Activated T-helper 2 cell treated with anti-CD3 and anti-CD28 coated beads, Interferon-gamma antibody, Interleukin-2, Interleukin-4, amounts not matched to agents 10 μg/mL and 5 μg/mL and 100 μg/mL, durations not matched to agents 14 hours and 24 hours and 36 hours (primary cell): ENCODE data around the gene SKI. TPM values are rescaled to one million over a fixed set of nuclear protein-coding genes. Genes with fewer than 3 reads are reported as not detected.

Source experiments
- DNase-seq: peaks from one replicate; pipeline ENCODE4 v3.0.0; 2021; ENCODE audit warnings: low spot score
- H3K27ac Mint-ChIP-seq: one replicate; pipeline ENCODE4 v1.8.0; 2021; ENCODE audit warnings: mixed read lengths
- H3K27me3 Mint-ChIP-seq: one replicate; pipeline ENCODE4 v1.8.0; 2021; ENCODE audit warnings: low read depth, mixed read lengths
- H3K36me3 Mint-ChIP-seq: one replicate; pipeline ENCODE4 v1.8.0; 2021; ENCODE audit warnings: low read depth, mixed read lengths
- H3K4me1 Mint-ChIP-seq: one replicate; pipeline ENCODE4 v1.8.0; 2021; ENCODE audit warnings: low read depth, mixed read lengths
- H3K4me3 Mint-ChIP-seq: one replicate; pipeline ENCODE4 v1.8.0; 2021; ENCODE audit warnings: low read depth, mild to moderate bottlenecking, moderate library complexity, mixed read lengths
- H3K9me3 Mint-ChIP-seq: one replicate; pipeline ENCODE4 v1.8.0; 2021; ENCODE audit warnings: mixed read lengths
- intact Hi-C: fragments of 100-400 bp; cut with micrococcal nuclease; formaldehyde crosslinking; loops from one replicate; pipeline ENCODE4 v1.15.1; 2023
- total RNA-seq: library from RNA; stranded (reverse); gene quantifications from 2 replicates; pipeline ENCODE4 v1.2.3, GENCODE V29; 2022

Gene SKI
- total RNA-seq, 1 donor from 2014 or later, result 37.0 TPM

DNA sequence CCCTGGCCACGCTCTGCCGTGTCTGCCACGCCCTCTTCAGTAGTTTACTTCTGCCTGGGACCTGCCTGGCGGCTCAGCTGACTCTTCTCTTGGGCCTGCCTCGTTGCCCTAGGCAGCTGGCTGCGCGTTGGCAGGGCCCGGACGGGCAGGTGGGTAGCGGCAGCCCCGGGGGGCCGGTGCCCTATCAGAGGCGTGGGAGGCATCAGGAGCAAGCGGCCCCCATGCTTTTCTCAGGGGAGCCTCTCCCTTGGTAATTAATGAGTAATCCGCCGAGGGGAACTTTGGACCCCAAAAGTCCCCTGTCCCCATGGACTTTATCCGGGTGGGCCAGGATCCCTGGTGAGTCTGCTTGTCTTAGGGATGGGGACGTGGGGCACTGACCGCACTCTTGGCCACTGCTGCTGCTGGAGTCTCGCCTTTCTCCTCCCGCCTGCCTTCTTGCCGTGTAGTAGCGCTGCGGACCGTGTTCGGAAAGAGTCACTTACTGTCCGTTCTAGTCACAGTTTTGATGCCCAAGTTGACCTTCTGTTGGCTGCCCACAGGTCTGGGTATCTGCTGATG lies 22.7 kb downstream of the SKI start:
- Mint-ChIP-seq H3K36me3 (peaks cover 46% of the 10 kb centered on the region), H3K27me3 (no peaks in the 10 kb centered on the region), H3K9me3 (peaks cover 9% of the 10 kb centered on the region), H3K27ac (no peak overlapping the region), H3K4me1 (peaks cover 12% of the 10 kb centered on the region), H3K4me3 (no peak overlapping the region)
- DNase-seq, result no peak
- intact Hi-C loops, result no loop called here

DNA sequence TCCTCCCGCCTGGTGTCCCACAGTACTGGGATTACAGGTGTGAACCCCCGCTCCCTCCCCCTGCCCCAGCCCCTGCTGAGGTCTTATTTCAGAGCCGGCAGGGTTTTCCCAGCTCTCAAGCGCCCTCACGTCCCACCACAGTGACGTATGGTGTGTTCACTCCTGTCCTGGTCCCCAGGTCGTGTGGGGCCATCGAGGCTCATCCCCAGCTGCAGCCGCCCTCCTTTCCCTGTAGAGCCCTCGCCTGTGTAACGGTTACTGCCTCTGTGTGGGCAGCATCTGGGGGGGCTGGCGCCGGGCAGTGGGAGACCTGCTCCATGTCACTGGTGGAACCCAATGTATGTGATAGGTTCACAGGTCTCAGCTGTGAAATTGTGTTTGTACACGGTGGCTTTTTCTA lies 23.2 kb downstream of the SKI start:
- Mint-ChIP-seq H3K27ac (no peak overlapping the region), H3K9me3 (peaks cover 9% of the 10 kb centered on the region), H3K27me3 (no peaks in the 10 kb centered on the region), H3K4me3 (no peak overlapping the region), H3K36me3 (peaks cover 42% of the 10 kb centered on the region), H3K4me1 (peaks cover 8% of the 10 kb centered on the region)
- DNase-seq, result no peak
- intact Hi-C loops, result no loop called here

DNA sequence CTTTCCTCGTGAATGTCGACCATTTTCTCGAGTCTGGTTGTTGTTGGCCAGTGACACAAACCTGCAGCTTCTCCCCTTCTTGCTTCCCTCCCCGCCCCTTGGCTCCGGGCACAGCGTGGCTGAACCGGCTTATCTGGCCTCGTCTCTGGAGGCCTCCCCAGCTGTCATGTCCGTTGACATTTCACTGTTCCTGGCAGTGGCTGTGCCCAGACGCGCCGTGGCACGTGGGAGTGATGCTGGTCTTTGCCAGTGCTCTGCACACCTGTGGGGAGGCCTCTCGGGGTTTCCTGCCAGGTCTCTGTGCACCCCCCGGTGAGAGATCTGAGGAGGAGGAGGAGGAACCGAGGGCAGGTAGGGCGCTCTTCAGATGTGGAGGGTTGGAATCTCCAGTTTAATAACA lies 23.7 kb downstream of the SKI start:
- H3K36me3 Mint-ChIP-seq, result peaks cover 40% of the 10 kb centered on the region
- intact Hi-C loops, result no loop called here
- peaks cover 9% of the 10 kb centered on the region for H3K9me3 Mint-ChIP-seq
- H3K4me3 Mint-ChIP-seq, result no peak overlapping the region
- peaks cover 6% of the 10 kb centered on the region for H3K4me1 Mint-ChIP-seq
- H3K27me3 Mint-ChIP-seq, result no peaks in the 10 kb centered on the region
- no peak overlapping the region for H3K27ac Mint-ChIP-seq
- DNase-seq, result no peak

DNA sequence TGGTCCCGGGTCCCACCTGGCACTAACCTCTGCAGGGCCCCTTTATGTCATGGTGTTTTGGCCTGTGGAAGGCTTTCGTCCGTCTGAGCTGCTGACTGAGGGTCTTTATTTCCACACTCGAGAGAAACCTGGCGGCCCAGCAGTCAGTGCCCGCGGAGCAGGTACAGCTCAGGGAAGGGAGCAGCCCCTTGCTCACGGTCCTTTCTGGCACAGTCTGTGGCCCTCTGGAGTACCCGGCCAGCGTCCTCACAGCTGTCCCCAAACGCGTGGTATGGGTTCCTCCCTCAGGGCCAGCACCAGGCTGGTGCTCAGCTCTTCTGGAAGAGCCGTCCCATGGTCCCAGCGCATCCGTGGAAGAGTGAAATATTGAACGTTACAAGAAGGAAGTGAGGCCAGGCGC lies 24.3 kb downstream of the SKI start:
- Mint-ChIP-seq H3K36me3 (peaks cover 40% of the 10 kb centered on the region), H3K9me3 (peaks cover 12% of the 10 kb centered on the region), H3K4me3 (no peak overlapping the region), H3K4me1 (peaks cover 11% of the 10 kb centered on the region), H3K27ac (peak overlapping the region; percentile 57), H3K27me3 (no peaks in the 10 kb centered on the region)
- intact Hi-C loops, result no loop called here
- no peak for DNase-seq

DNA sequence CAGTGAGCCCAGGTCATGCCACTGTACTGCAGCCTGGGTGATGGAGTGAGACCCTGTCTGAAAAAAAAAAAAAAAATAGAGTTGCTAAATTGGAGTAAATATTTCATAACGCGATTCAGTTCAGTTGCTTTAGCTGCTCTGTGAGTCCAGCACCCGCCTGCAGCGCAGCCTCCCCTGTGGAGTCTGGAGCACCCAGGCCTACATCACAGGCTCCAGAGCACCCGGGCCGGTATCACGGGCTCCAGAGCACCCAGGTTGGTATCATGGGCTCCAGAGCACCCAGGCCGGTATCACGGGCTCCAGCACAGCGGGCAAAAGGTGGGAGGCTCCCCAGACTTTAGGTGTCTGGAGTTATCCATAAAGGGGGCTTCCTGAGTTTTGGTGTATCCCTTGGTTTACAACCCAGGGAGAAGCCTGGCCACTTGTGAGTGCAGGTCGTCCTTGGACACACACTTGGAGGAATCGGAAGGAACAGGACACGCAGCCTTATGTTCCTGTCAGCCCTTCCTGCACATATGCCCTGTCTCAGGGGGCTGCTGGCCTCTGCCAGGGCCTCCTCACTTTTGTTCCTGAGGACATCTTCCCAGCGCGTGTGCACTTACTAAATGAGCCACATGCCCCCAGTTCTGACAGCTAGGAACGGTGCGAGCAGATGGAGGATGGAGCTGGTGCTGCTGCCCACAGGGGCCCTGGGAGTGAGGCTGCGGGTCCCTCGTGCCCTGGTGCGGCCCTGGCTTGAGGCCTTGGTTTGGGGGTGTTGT lies 25.1 kb downstream of the SKI start:
- H3K36me3 Mint-ChIP-seq, result peaks cover 46% of the 10 kb centered on the region
- intact Hi-C loops, result no loop called here
- no peaks in the 10 kb centered on the region for H3K27me3 Mint-ChIP-seq

DNA sequence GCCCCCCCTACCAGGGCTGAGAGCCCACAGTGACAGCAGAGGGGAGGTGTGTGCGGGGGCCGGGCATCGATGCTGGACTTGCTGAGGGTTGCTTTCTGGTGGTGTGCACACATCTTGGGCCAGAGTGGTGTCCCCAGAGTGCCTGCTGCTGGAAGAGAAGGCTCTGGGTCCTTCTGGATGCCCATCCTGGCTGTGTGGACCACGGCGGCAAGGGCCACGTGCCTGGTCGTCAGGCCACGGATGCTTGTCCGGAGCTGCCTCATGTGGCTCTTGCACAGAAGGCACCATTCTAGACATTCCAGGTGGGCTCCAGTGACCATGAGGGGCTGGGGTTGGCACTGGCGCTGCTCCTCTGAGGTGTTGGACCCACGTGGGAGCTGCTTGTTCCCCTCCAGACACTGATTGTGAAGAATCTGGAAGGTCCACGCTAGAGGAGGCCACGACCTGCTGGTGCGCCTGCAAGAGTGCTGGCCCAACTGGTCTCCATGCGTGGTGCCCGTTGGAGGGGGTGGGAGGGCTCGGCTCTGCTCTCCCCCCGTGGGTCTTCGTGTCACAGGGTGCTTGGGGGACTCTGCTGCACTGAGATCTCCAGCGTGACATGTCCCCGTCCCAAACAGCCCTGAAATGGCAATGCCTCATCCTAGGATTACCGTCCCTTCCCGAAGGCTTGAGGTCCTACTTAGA lies 25.8 kb downstream of the SKI start:
- Mint-ChIP-seq H3K36me3 (peaks cover 46% of the 10 kb centered on the region), H3K9me3 (peaks cover 12% of the 10 kb centered on the region), H3K27ac (no peak overlapping the region), H3K4me3 (no peak overlapping the region), H3K4me1 (peaks cover 19% of the 10 kb centered on the region), H3K27me3 (no peaks in the 10 kb centered on the region)
- no peak for DNase-seq
- intact Hi-C loops, result no loop called here

More for the DNA sequence above, 25.1 kb downstream of the SKI start:
- Mint-ChIP-seq H3K9me3 (peaks cover 12% of the 10 kb centered on the region), H3K4me1 (peaks cover 17% of the 10 kb centered on the region), H3K4me3 (no peak overlapping the region), H3K27ac (no peak overlapping the region)
- no peak for DNase-seq

DNA sequence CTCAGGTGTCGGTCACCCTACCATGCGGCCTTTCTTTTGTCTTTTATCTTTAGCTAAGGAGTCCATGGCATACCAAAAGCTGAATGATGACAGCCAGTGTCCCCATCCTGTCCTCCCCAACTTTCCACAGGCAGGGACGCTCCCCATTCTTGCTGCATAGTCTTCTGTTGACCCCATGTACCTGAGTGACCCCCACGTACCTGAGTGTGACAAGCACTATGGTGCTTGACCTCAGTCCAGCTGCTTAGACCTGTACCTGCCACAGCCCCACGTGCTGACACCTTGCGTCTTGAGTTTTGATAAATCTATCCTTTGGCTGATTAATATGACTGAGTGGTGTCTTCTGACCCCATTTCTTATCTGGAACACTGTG lies 26.9 kb downstream of the SKI start:
- Mint-ChIP-seq H3K4me1 (peaks cover 30% of the 10 kb centered on the region), H3K36me3 (peaks cover 43% of the 10 kb centered on the region)

DNA sequence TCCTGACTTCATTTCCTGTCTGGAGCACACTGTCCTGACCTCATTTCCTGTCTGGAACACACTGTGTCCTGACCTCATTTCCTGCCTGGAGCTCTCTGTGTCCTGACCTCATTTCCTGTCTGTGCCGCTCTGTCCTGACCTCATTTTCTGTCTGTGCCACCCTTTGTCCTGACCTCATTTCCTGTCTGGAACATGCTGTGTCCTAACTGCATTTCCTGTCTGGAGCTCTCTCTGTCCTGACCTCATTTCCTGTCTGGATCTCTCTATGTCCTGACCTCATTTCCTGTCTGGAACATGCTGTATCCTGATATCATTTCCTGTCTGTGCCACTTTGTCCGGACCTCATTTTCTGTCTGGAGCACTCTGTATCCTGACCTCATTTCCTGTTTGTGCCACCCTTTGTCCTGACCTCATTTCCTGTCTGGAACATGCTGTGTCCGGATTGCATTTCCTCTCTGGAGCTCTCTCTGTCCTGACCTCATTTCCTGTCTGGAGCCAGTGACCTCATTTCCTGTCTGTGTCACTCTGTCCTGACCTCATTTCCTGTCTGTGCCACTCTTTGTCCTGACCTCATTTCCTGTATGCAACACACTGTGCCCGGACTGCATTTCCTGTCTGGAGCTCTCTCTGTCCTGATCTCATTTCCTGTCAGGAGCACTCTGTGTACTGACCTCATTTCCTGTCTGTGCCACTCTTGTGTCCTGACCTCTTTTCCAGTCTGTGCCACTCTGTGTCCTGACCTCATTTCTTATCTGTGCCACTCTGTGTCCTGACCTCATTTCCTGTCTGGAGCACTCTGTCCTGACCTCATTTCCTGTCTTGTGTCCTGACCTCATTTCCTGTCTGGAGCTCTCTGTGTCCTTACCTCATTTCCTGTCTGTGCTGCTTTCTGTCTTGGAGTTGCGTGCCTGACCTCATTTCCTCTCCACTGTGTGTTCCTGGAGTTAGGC lies 27.6 kb downstream of the SKI start:
- Mint-ChIP-seq H3K36me3 (peaks cover 46% of the 10 kb centered on the region), H3K27me3 (no peaks in the 10 kb centered on the region)
- intact Hi-C loops, result no loop called here

More for the DNA sequence above, 26.9 kb downstream of the SKI start:
- no peaks in the 10 kb centered on the region for H3K27me3 Mint-ChIP-seq
- H3K4me3 Mint-ChIP-seq, result no peak overlapping the region
- H3K27ac Mint-ChIP-seq, result no peak overlapping the region
- DNase-seq, result no peak
- intact Hi-C loops, result no loop called here
- H3K9me3 Mint-ChIP-seq, result peaks cover 12% of the 10 kb centered on the region

DNA sequence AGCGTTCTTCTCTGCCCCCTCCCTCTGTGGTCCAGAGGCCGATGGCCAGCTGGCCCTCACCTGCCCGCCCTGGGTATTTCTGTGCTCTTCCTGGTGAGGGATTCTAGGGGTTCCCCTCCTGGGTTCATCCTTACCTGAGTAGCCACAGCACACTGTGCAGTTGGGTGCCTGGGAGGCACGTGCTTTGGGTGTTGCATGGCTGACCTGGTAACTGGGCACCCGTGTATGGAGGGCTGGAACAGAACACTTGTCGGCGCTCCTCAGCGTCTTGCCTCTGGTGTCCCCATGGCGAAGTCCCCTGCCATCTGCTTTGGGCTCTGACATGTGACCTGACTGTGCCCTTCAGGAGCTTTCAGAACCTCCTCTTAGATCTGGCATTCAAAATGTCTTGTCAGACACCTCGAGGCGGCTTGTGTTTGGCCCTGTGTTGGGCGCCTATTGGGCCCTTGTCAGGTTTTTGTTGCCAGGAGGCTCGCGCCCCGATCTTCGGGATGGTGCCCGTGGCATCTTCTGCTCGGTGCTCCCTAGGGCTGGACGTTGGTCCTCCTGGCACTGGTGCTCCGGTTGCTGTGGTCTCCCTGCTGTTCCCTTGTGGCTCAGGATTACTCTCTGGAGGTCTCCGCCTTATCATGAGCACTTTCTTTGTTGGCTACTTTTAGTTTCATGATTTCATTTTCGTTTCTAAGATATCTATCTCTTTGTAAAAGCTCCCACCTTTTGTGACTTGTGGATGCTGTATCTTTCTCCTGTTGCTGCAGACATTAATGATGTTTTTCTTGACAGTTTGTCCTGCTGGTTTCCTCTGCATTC lies 28.5 kb downstream of the SKI start:
- intact Hi-C loops, result no loop called here
- H3K27me3 Mint-ChIP-seq, result no peaks in the 10 kb centered on the region
- peaks cover 12% of the 10 kb centered on the region for H3K9me3 Mint-ChIP-seq
- peaks cover 38% of the 10 kb centered on the region for H3K4me1 Mint-ChIP-seq
- DNase-seq, result no peak
- H3K27ac Mint-ChIP-seq, result no peak overlapping the region
- peaks cover 38% of the 10 kb centered on the region for H3K36me3 Mint-ChIP-seq
- H3K4me3 Mint-ChIP-seq, result no peak overlapping the region

More for the DNA sequence above, 27.6 kb downstream of the SKI start:
- H3K27ac Mint-ChIP-seq, result no peak overlapping the region
- peaks cover 33% of the 10 kb centered on the region for H3K4me1 Mint-ChIP-seq
- DNase-seq, result peak; percentile 79
- no peak overlapping the region for H3K4me3 Mint-ChIP-seq
- H3K9me3 Mint-ChIP-seq, result peaks cover 12% of the 10 kb centered on the region

DNA sequence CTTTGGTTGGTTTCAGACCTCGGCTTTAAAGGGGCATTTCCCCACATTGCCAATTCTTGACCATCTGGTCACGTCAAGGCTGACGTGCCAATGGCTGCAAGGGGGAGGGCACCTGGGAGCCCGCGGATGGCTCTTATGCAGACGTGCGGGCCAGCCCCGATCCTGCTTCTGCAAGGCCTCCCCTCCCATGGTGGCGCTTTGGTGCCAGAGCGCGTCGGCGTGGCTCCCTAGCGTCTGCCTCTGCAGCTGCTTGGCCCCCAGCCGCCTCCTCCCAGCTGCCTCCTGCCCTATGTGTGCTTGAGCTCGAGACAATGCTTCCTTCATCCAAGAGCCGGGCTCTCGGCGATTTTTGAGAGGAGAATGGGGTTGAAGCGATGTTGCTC lies 29.1 kb downstream of the SKI start:
- intact Hi-C loops, result no loop called here
- no peak overlapping the region for H3K27ac Mint-ChIP-seq
- peaks cover 38% of the 10 kb centered on the region for H3K4me1 Mint-ChIP-seq
- H3K9me3 Mint-ChIP-seq, result peaks cover 12% of the 10 kb centered on the region
- H3K27me3 Mint-ChIP-seq, result no peaks in the 10 kb centered on the region
- no peak overlapping the region for H3K4me3 Mint-ChIP-seq
- DNase-seq, result no peak
- peaks cover 32% of the 10 kb centered on the region for H3K36me3 Mint-ChIP-seq

DNA sequence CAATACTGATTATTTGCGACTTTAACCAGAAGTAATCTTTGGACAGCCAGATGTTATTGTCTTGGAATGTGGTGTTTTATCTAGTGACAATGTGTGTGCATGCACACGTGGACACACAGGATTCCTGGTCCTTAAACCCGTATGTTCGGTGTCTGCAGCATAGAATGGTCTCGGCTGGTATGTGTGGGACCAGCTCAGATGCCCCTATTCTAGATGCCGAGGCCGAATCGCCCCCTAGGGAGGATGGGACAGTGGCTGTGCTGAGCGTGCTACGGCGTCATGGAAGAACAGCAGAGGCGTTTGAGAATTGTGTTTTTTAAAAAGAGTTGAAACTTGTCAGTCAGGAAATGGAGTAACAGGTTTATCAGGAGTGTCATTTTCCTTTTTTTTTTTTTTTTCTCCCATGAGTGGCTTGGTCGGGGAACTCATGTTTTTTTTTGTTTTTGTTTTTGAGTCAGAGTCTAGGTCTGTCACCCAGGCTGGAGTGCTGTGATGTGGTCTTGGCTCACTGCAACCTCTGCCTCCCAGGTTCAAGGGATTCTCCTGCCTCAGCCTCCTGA lies 30.1 kb downstream of the SKI start:
- H3K4me1 Mint-ChIP-seq, result peaks cover 38% of the 10 kb centered on the region
- intact Hi-C loops, result loop anchor here (2.0 kb wide), 1 partner anchor 33 kb away; no protein-coding TSS in a partner anchor
- H3K4me3 Mint-ChIP-seq, result no peak overlapping the region
- peaks cover 9% of the 10 kb centered on the region for H3K9me3 Mint-ChIP-seq
- H3K27me3 Mint-ChIP-seq, result no peaks in the 10 kb centered on the region
- peaks cover 23% of the 10 kb centered on the region for H3K36me3 Mint-ChIP-seq
- no peak for DNase-seq
- H3K27ac Mint-ChIP-seq, result peak overlapping the region; percentile 83
